Measurements from ENCODE around the gene GNAI1. TPM values are rescaled to one million over a fixed set of nuclear protein-coding genes. Genes with fewer than 3 reads are reported as not detected.

The GNAI1 gene
- total RNA-seq, 1 donor from 2014 or later: 35.5 TPM

DNA sequence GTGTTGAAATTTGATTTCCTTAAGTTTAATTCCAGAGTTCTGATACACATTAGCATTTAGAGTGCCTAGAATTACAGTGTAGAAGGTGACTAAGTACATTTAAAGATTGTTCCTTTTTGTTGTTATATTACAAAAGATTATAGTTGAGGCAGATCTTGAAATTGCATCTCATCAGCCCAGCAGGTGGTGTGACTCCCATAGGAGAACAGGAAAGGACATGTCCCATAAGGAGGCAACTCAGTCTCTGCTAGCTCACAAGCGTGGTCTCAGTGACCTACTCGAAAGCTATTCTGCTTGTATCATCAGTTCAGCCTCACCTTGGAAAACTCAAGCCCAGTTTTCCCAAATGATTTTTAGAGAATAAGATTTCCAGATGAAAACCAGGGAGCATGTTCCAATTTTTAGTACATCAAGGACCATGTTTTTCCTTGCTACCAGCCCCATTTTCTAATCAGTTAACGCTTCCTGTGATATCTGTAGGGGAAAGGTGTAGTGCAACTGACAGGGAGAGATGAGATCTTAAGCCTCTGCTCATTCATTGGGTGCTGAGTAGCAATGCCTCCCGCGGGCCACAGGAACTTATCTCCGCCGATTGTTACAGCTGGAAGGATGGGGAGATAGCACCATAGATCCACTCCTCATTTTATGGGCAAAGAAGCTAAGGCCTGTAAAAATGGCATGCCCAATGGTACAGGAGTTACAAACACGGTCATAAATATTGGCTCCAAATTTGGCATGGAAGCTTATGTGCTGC, 1.1 kb upstream of the GNAI1 start:
- Histone ChIP-seq H3K4me1 (ENCODE audit: insufficient read depth, low read length) (peaks cover 4% of the 10 kb centered on the region), H2AFZ (ENCODE audit: low read depth, low read length) (no peak overlapping the region), H3K4me3 (ENCODE audit: insufficient read depth, low read depth, low read length) (no peak overlapping the region), H3K79me2 (ENCODE audit: insufficient read depth, low read length) (peaks cover 30% of the 10 kb centered on the region), H3K27me3 (ENCODE audit: insufficient read depth, low read length) (no peaks in the 10 kb centered on the region), H3K4me2 (ENCODE audit: low read length) (peak overlapping the region; percentile 97), H3K9ac (ENCODE audit: low read length) (no peak overlapping the region), H3K9me3 (ENCODE audit: insufficient read depth, low read depth, low read length) (no peaks in the 10 kb centered on the region), H4K20me1 (ENCODE audit: insufficient read depth, low read length) (peaks cover 8% of the 10 kb centered on the region), H3K36me3 (ENCODE audit: insufficient read depth, low read length) (no peaks in the 10 kb centered on the region), H3K27ac (ENCODE audit: low read depth, low read length) (no peak overlapping the region)
- Mint-ChIP-seq H3K9me3 (ENCODE audit: unreplicated experiment) (no peaks in the 10 kb centered on the region), H3K27me3 (ENCODE audit: low read depth, unreplicated experiment) (no peaks in the 10 kb centered on the region), H3K4me1 (ENCODE audit: low read depth, unreplicated experiment) (peaks cover 13% of the 10 kb centered on the region), H3K36me3 (ENCODE audit: low read depth, unreplicated experiment) (no peaks in the 10 kb centered on the region), H3K4me3 (ENCODE audit: unreplicated experiment) (peak overlapping the region; percentile 82), H3K27ac (ENCODE audit: unreplicated experiment) (peak overlapping the region; percentile 60)
- no peak for TF ChIP-seq EZH2 (IDR thresholded peaks at IDR 0.05; ENCODE audit: insufficient read depth, low read length)
- TF ChIP-seq, protein P1, sequence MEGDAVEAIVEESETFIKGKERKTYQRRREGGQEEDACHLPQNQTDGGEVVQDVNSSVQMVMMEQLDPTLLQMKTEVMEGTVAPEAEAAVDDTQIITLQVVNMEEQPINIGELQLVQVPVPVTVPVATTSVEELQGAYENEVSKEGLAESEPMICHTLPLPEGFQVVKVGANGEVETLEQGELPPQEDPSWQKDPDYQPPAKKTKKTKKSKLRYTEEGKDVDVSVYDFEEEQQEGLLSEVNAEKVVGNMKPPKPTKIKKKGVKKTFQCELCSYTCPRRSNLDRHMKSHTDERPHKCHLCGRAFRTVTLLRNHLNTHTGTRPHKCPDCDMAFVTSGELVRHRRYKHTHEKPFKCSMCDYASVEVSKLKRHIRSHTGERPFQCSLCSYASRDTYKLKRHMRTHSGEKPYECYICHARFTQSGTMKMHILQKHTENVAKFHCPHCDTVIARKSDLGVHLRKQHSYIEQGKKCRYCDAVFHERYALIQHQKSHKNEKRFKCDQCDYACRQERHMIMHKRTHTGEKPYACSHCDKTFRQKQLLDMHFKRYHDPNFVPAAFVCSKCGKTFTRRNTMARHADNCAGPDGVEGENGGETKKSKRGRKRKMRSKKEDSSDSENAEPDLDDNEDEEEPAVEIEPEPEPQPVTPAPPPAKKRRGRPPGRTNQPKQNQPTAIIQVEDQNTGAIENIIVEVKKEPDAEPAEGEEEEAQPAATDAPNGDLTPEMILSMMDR (IDR thresholded peaks at IDR 0.05; ENCODE audit: insufficient read depth, low read depth, low read length): no peak
- FAIRE-seq (peak; percentile 45), DNase-seq (ENCODE audit: low read depth) (no peak)

DNA sequence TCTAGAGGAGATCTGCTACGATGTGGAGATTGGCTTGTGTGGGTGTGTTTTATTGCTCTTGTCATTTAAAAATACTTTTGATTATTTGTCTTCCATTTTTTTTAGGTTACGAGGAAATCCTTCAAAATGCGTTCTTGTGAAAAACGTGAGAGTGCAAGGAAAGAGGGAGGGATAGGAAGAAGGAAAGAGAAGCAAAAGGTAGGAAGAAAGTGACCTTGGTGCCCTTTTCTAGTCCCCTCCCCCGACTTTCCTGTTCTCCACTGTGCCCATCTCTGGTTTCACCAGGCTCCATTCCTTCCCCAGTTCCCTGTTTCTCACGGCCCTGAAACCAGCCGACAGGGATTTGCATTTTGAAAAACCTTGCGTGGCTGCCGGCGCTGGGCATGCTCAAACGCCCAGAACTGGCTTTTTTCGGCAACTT, 506 bp upstream of the GNAI1 start:
- Histone ChIP-seq H3K27ac (ENCODE audit: low read depth, low read length) (peak overlapping the region; percentile 55), H4K20me1 (ENCODE audit: insufficient read depth, low read length) (peaks cover 14% of the 10 kb centered on the region), H3K4me3 (ENCODE audit: insufficient read depth, low read depth, low read length) (peak overlapping the region; percentile 97), H2AFZ (ENCODE audit: low read depth, low read length) (peak overlapping the region; percentile 79), H3K9me3 (ENCODE audit: insufficient read depth, low read depth, low read length) (no peaks in the 10 kb centered on the region), H3K9ac (ENCODE audit: low read length) (peak overlapping the region; percentile 73), H3K4me1 (ENCODE audit: insufficient read depth, low read length) (peaks cover 4% of the 10 kb centered on the region), H3K4me2 (ENCODE audit: low read length) (peak overlapping the region; percentile 97), H3K27me3 (ENCODE audit: insufficient read depth, low read length) (no peaks in the 10 kb centered on the region), H3K36me3 (ENCODE audit: insufficient read depth, low read length) (no peaks in the 10 kb centered on the region), H3K79me2 (ENCODE audit: insufficient read depth, low read length) (peaks cover 36% of the 10 kb centered on the region)
- H3K4me1 Mint-ChIP-seq (ENCODE audit: low read depth, unreplicated experiment): peaks cover 17% of the 10 kb centered on the region
- DNase-seq (ENCODE audit: low read depth): peak; percentile 67
- H3K27me3 Mint-ChIP-seq (ENCODE audit: low read depth, unreplicated experiment): no peaks in the 10 kb centered on the region
- H3K36me3 Mint-ChIP-seq (ENCODE audit: low read depth, unreplicated experiment): no peaks in the 10 kb centered on the region
- TF ChIP-seq, protein P1 (IDR thresholded peaks at IDR 0.05; ENCODE audit: insufficient read depth, low read depth, low read length): no peak
- TF ChIP-seq EZH2 (IDR thresholded peaks at IDR 0.05; ENCODE audit: insufficient read depth, low read length): no peak
- no peaks in the 10 kb centered on the region for H3K9me3 Mint-ChIP-seq (ENCODE audit: unreplicated experiment)
- no peak for FAIRE-seq
- peak overlapping the region; percentile 82 for H3K4me3 Mint-ChIP-seq (ENCODE audit: unreplicated experiment)
- H3K27ac Mint-ChIP-seq (ENCODE audit: unreplicated experiment): peak overlapping the region; percentile 60

Measured in astrocyte (in vitro differentiated cells and primary cell).